Loucy (cell line): ENCODE results near the gene GNAL.

ENCODE experiments used
- CTCF ChIP-seq: fragments of 200-600 bp; sonication (generic); conservative IDR thresholded peaks from 2 replicates; pipeline ENCODE4 v1.5.1; 2014; ENCODE audit warnings: mild to moderate bottlenecking, antibody characterized with exemption, low read length
- EZH2phosphoT487 ChIP-seq: fragments of 200-600 bp; IDR thresholded peaks from 2 replicates; pipeline ENCODE4 v1.6.1; 2018; ENCODE audit warnings: antibody characterized with exemption, mild to moderate bottlenecking, moderate library complexity, borderline replicate concordance

GRCh38 chr18:11859282-11859830 lies 170.3 kb downstream of the GNAL start:
- TF ChIP-seq CTCF (no peak), EZH2phosphoT487 (no peak)
